Measurements from ENCODE around the gene PDE10A. TPM values are rescaled to one million over a fixed set of nuclear protein-coding genes. Genes with fewer than 3 reads are reported as not detected.
"Not testable (repeated sequence)": the region's sequence is repeated elsewhere in the genome, so short reads cannot be mapped to it uniquely, and the experiment has no call there.

The PDE10A gene
- total and polyA plus RNA-seq, 2 experiments from 2014 or later: 2.0 to 7.2 TPM

- Histone ChIP-seq H3K27me3 (no peaks in the 10 kb centered on the region), H3K79me2 (no peaks in the 10 kb centered on the region), H3K4me1 (ENCODE audit: insufficient read depth) (no peaks in the 10 kb centered on the region), H4K20me1 (ENCODE audit: insufficient read depth, poor library complexity, severe bottlenecking) (no peaks in the 10 kb centered on the region), H3K9me2 (replicated peaks; ENCODE audit: insufficient read depth) (no peaks in the 10 kb centered on the region), H3K4me3 (no peak overlapping the region), H3K27ac (no peak overlapping the region), H3K4me2 (no peak overlapping the region), H2AFZ (no peak overlapping the region), H3K9me3 (ENCODE audit: low read depth) (no peaks in the 10 kb centered on the region), H3K36me3 (replicated peaks; ENCODE audit: insufficient read depth, low read depth) (no peaks in the 10 kb centered on the region)
- TF ChIP-seq EZH2 (IDR thresholded peaks at IDR 0.05; ENCODE audit: borderline replicate concordance): no peak
- no peak for TF ChIP-seq CTCF (IDR thresholded peaks at IDR 0.05; ENCODE audit: poor library complexity)
- TF ChIP-seq EZH2phosphoT487 (IDR thresholded peaks at IDR 0.05; ENCODE audit: low read depth, severe bottlenecking, unreplicated experiment): no peak
- DNase-seq (ENCODE audit: low spot score): no peak
- WGBS (ENCODE audit: low lambda C conversion rate, missing lambda C conversion rate): 92% methylated on average over 7 of the region's 7 CpGs
These were observed 103.4 kb downstream of the PDE10A start for GRCh38 chr6:165559632-165560031.

DNA sequence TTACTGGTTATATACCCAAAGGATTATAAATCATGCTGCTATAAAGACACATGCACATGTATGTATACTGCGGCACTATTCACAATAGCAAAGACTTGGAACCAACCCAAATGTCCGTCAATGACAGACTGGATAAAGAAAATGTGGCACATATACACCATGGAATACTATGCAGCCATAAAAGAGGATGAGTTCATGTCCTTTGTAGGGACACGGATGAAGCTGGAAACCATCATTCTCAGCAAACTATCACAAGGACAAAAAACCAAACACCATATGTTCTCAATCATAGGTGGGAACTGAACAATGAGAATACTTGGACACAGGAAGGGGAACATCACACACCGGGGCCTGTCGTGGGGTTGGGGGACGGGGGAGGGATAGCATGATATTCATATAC lies 104.9 kb downstream of the PDE10A start:
- not testable (repeated sequence) for DNase-seq (ENCODE audit: low spot score); H3K27ac ChIP-seq; H4K20me1 ChIP-seq (ENCODE audit: insufficient read depth, poor library complexity, severe bottlenecking); H3K36me3 ChIP-seq (replicated peaks; ENCODE audit: insufficient read depth, low read depth); H3K9me2 ChIP-seq (replicated peaks; ENCODE audit: insufficient read depth); H3K27me3 ChIP-seq; H3K79me2 ChIP-seq; H3K4me1 ChIP-seq (ENCODE audit: insufficient read depth); H3K4me3 ChIP-seq; H2AFZ ChIP-seq; H3K4me2 ChIP-seq; H3K9me3 ChIP-seq (ENCODE audit: low read depth)
- 95% methylated on average over 6 of the region's 6 CpGs for WGBS (ENCODE audit: low lambda C conversion rate, missing lambda C conversion rate)

DNA sequence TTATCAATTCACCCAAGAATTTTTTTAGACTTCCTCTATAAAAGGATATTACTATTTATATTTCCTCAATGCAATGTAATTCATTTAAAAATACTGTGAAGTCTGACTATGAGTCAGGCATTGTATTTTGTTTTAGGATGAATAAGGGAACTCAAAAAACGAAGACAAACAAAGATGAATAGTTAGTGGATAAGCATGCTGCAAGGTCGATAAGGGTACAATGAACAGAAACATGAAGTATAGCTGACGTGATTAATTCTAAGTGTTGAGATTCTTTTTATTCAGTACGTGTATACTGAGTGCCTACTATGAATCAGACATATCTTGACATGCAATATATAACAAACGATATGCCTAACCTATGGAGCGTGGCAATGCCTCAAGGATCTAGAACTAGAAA lies 105.4 kb downstream of the PDE10A start:
- no peak for TF ChIP-seq EZH2phosphoT487 (IDR thresholded peaks at IDR 0.05; ENCODE audit: low read depth, severe bottlenecking, unreplicated experiment)
- TF ChIP-seq EZH2 (IDR thresholded peaks at IDR 0.05; ENCODE audit: borderline replicate concordance): no peak
- TF ChIP-seq CTCF (IDR thresholded peaks at IDR 0.05; ENCODE audit: poor library complexity): no peak
- Histone ChIP-seq H3K4me1 (ENCODE audit: insufficient read depth) (no peaks in the 10 kb centered on the region), H3K79me2 (no peaks in the 10 kb centered on the region), H2AFZ (no peak overlapping the region), H3K9me2 (replicated peaks; ENCODE audit: insufficient read depth) (no peaks in the 10 kb centered on the region), H3K27ac (no peak overlapping the region), H3K27me3 (no peaks in the 10 kb centered on the region), H3K36me3 (replicated peaks; ENCODE audit: insufficient read depth, low read depth) (no peaks in the 10 kb centered on the region), H3K9me3 (ENCODE audit: low read depth) (no peaks in the 10 kb centered on the region), H3K4me2 (no peak overlapping the region), H3K4me3 (no peak overlapping the region), H4K20me1 (ENCODE audit: insufficient read depth, poor library complexity, severe bottlenecking) (no peaks in the 10 kb centered on the region)
- no peak for DNase-seq (ENCODE audit: low spot score)
- 95% methylated on average over 6 of the region's 6 CpGs for WGBS (ENCODE audit: low lambda C conversion rate, missing lambda C conversion rate)

DNA sequence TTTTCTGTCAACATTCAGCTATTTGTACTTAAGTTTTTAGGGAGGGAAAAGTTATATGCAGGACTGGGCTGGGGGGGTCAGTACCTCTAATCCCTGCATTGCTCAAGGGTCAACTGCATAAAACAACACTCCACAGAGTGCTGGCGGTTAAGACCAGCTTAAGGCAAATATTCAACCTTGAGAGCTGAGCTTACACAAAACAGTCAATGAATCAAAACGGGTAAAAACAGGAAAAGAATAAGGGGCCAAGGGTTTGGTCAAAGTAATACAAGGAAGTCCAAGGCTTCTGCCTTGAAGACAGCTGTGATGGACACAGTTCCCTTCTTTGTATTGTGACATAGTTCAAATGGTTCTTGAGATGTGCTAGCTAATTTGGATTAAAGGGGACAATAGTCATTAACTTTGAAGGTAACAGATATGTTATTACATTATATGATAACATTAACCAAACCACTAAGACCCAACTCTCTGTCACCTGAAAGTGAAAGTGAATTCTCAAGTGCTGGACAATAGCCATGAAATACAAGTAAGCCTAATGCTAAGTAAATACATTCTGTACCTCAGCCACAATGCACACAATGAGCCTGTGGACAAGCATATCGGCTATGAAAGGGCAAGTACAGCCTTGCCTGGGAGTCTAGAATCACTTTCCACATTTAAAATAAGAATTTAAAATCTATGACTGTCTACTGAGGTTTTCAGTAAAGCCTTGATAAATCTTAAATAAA lies 106.8 kb downstream of the PDE10A start:
- Histone ChIP-seq H3K4me2 (peak overlapping the region; percentile 39), H3K4me1 (ENCODE audit: insufficient read depth) (no peaks in the 10 kb centered on the region), H3K9me3 (ENCODE audit: low read depth) (no peaks in the 10 kb centered on the region), H3K27me3 (no peaks in the 10 kb centered on the region), H3K79me2 (no peaks in the 10 kb centered on the region), H3K9me2 (replicated peaks; ENCODE audit: insufficient read depth) (no peaks in the 10 kb centered on the region), H3K36me3 (replicated peaks; ENCODE audit: insufficient read depth, low read depth) (no peaks in the 10 kb centered on the region), H4K20me1 (ENCODE audit: insufficient read depth, poor library complexity, severe bottlenecking) (no peaks in the 10 kb centered on the region), H3K27ac (no peak overlapping the region), H2AFZ (no peak overlapping the region), H3K4me3 (no peak overlapping the region)
- WGBS (ENCODE audit: low lambda C conversion rate, missing lambda C conversion rate): 57% methylated on average over 3 of the region's 3 CpGs
- TF ChIP-seq EZH2 (IDR thresholded peaks at IDR 0.05; ENCODE audit: borderline replicate concordance) (no peak), EZH2phosphoT487 (IDR thresholded peaks at IDR 0.05; ENCODE audit: low read depth, severe bottlenecking, unreplicated experiment) (no peak), CTCF (IDR thresholded peaks at IDR 0.05; ENCODE audit: poor library complexity) (no peak)
- no peak for DNase-seq (ENCODE audit: low spot score)

- not testable (repeated sequence) for H2AFZ ChIP-seq; H3K4me3 ChIP-seq; H3K4me2 ChIP-seq; H3K27ac ChIP-seq; H4K20me1 ChIP-seq (ENCODE audit: insufficient read depth, poor library complexity, severe bottlenecking); DNase-seq (ENCODE audit: low spot score); H3K79me2 ChIP-seq; H3K36me3 ChIP-seq (replicated peaks; ENCODE audit: insufficient read depth, low read depth); H3K9me3 ChIP-seq (ENCODE audit: low read depth); H3K27me3 ChIP-seq; H3K4me1 ChIP-seq (ENCODE audit: insufficient read depth); H3K9me2 ChIP-seq (replicated peaks; ENCODE audit: insufficient read depth)
- WGBS (ENCODE audit: low lambda C conversion rate, missing lambda C conversion rate): 92% methylated on average over 3 of the region's 3 CpGs
These were observed 108.4 kb downstream of the PDE10A start for GRCh38 chr6:165554644-165555043.
